ENCODE results near the gene ZFAND2A. TPM values are rescaled to one million over a fixed set of nuclear protein-coding genes. Genes with fewer than 3 reads are reported as not detected.
A peak's percentile ranks its signal among the peaks of the same experiment; 100 is the strongest.

ZFAND2A gene
- total and polyA plus RNA-seq, 2 of the 8 experiments (the other 6 are each of a cell fraction or from before 2014, with no cell fraction given) = 16.6 to 20.3 TPM

- Histone ChIP-seq H3K4ac (replicated peaks; ENCODE audit: insufficient read length, low read depth, low read length) (no peak overlapping the region), H2BK12ac (ENCODE audit: low read depth, low read length) (no peak overlapping the region), H3K56ac (replicated peaks; ENCODE audit: insufficient read length, low read depth, low read length) (no peak overlapping the region), H3K9ac (replicated peaks in 1 of 4; ENCODE audit: extremely low read depth in 1 of 4, low read depth in 3 of 4, low read length in 3 of 4) (no peak overlapping the region), H3K18ac (ENCODE audit: extremely low read depth, low read length) (no peak overlapping the region), H3K27ac (ENCODE audit: low read depth, low read length) (no peak overlapping the region), H3K79me2 (ENCODE audit: control insufficient read depth in 1 of 2, insufficient read depth in 2 of 2, low read length in 2 of 2) (peaks cover 8 to 13% of the 10 kb centered on the region in 2 experiments; a peak in 3 of 4 replicates), H2AK5ac (ENCODE audit: low read depth, low read length) (no peak overlapping the region), H2BK120ac (replicated peaks; ENCODE audit: low read depth, low read length) (no peak overlapping the region), H3K4me1 (replicated peaks in 1 of 4; ENCODE audit: control insufficient read depth in 3 of 4, insufficient read depth in 4 of 4, low read length in 3 of 4) (peaks cover 0 to 2% (median 0%) of the 10 kb centered on the region in 4 experiments; a peak in 2 of 7 replicates), H4K8ac (ENCODE audit: extremely low read depth, insufficient read depth, low read length) (peak overlapping the region; percentile 68; the same call in 1 of the 2 replicates), H3K4me2 (ENCODE audit: insufficient read depth in 1 of 2, low read depth in 2 of 2, low read length in 2 of 2) (no peak overlapping the region), H2BK20ac (ENCODE audit: low read length) (no peak overlapping the region), H2AFZ (ENCODE audit: low read length) (no peak overlapping the region), H3K14ac (ENCODE audit: insufficient read length) (no peak overlapping the region), H2BK5ac (ENCODE audit: low read depth, low read length) (no peak overlapping the region), H3K36me3 (ENCODE audit: control insufficient read depth in 2 of 4, insufficient read depth in 4 of 4, low read length in 3 of 4) (peaks cover 5 to 24% (median 13%) of the 10 kb centered on the region in 4 experiments; a peak in 6 of 8 replicates), H3K4me3 (ENCODE audit: extremely low read depth in 1 of 4, insufficient read depth in 2 of 4, low read depth in 3 of 4, low read length in 4 of 4) (no peak overlapping the region), H3K23ac (ENCODE audit: insufficient read length) (no peak overlapping the region), H4K91ac (replicated peaks; ENCODE audit: insufficient read length, low read length) (no peak overlapping the region), H4K20me1 (replicated peaks in 1 of 2; ENCODE audit: control insufficient read depth in 1 of 2, insufficient read depth in 2 of 2, low read length in 2 of 2) (peaks cover 3 to 11% of the 10 kb centered on the region in 2 experiments), H3K9me3 (ENCODE audit: insufficient read depth in 2 of 2, low read depth in 1 of 2, low read length in 1 of 2) (no peaks in the 10 kb centered on the region), H4K5ac (ENCODE audit: insufficient read length, low read depth, low read length) (no peak overlapping the region), H3K79me1 (ENCODE audit: low read depth, low read length) (peaks cover 10% of the 10 kb centered on the region), H3K23me2 (ENCODE audit: low read depth, low read length) (peaks cover 2% of the 10 kb centered on the region; the same call in 1 of the 2 replicates), H3K27me3 (replicated peaks in 1 of 4; ENCODE audit: control insufficient read depth in 3 of 4, extremely low read depth in 1 of 4, insufficient read depth in 3 of 4, low read length in 3 of 4) (no peaks in the 10 kb centered on the region), H2BK15ac (ENCODE audit: low read length) (no peak overlapping the region)
- WGBS, 2 experiments (ENCODE audit: extremely low coverage in 1 of 2, insufficient coverage in 1 of 2, insufficient read length in 1 of 2, insufficient replicate concordance in 2 of 2, low coverage in 1 of 2, low lambda C conversion rate in 2 of 2, missing lambda C conversion rate in 1 of 2) = 85% methylated on average over 10 of the region's 11 CpGs; no CpG with 5 or more reads in 1 of the 2 experiments
- ChIA-PET CTCF (ENCODE audit: partially characterized antibody) (interaction anchor here (0.6 to 2.3 kb wide), 5 partner anchors 11 to 89 kb away, joined by 4 to 9 read pairs (median 4); no protein-coding TSS in a partner anchor), POLR2A (ENCODE audit: partially characterized antibody) (interaction anchor here (1.1 kb wide), 1 partner anchor 16 kb away, joined by 4 read pairs; a partner anchor contains a TSS)
- FAIRE-seq (no peak), DNase-seq (ENCODE audit: low read depth in 1 of 2, low spot score in 2 of 2) (no peak)
- TF ChIP-seq CHD1 (IDR thresholded peaks at IDR 0.05; ENCODE audit: low read depth, low read length) (no peak), HDAC2 (IDR thresholded peaks at IDR 0.05; ENCODE audit: borderline replicate concordance in 1 of 2, low read depth in 2 of 2, low read length in 2 of 2) (no peak), GTF2F1 (IDR thresholded peaks at IDR 0.05; ENCODE audit: borderline replicate concordance, low read depth, low read length) (no peak), NRF1 (IDR thresholded peaks at IDR 0.05; ENCODE audit: low read depth, low read length) (no peak), FOSL1 (IDR thresholded peaks at IDR 0.05; ENCODE audit: insufficient read depth, low read depth, low read length) (no peak)
These were observed 5.7 kb downstream of the ZFAND2A start for GRCh38 chr7:1154172-1154739.
